Epithelial cell of proximal tubule (primary cell): Measurements from ENCODE around the gene BBS10. TPM values are rescaled to one million over a fixed set of nuclear protein-coding genes. Genes with fewer than 3 reads are reported as not detected.
A peak's percentile ranks its signal among the peaks of the same experiment; 100 is the strongest.
"Not testable (repeated sequence)": the region's sequence is repeated elsewhere in the genome, so short reads cannot be mapped to it uniquely, and the experiment has no call there.

Experiments used
- DNase-seq: peaks from one replicate; pipeline ENCODE4 v3.0.0-alpha.2; 2011; ENCODE audit warnings: low read depth
- H3K4me3 ChIP-seq: 2 replicates; pipeline ENCODE4 v1.5.1; 2011; ENCODE audit warnings: low read depth, mild to moderate bottlenecking, low read length
- CTCF ChIP-seq: conservative IDR thresholded peaks from 2 replicates; pipeline ENCODE4 v1.5.1; 2012; ENCODE audit warnings: low read depth, mild to moderate bottlenecking, low read length
- total RNA-seq: library from RNA; depleted of rRNA; stranded (reverse); fragments of >200 nt; gene quantifications from 2 replicates; pipeline ENCODE4 v1.2.3, GENCODE V29; 2015

BBS10 gene
- 4.7 and 8.2 TPM in 2 replicates for total RNA-seq

- peak; percentile 58 for TF ChIP-seq CTCF
- DNase-seq, result peak; percentile 44
- H3K4me3 ChIP-seq, result peak within 1 kb of the TSS; percentile 92
These were observed at the start of gene BBS10 for GRCh38 chr12:76348079-76348901. TSS of gene BBS10 (minus strand) at chr12:76348415. CDS start at chr12:76348358, 57 bp downstream.

GRCh38 chr12:76391461-76391860, 43.2 kb upstream of the BBS10 start:
- H3K4me3 ChIP-seq, result no peak overlapping the region
- no peak for TF ChIP-seq CTCF
- DNase-seq, result no peak

- no peak for DNase-seq
- TF ChIP-seq CTCF, result no peak
- no peak overlapping the region for H3K4me3 ChIP-seq
These were observed 39.4 kb upstream of the BBS10 start for GRCh38 chr12:76387614-76388013.

- no peak for DNase-seq
- H3K4me3 ChIP-seq, result no peak overlapping the region
- no peak for TF ChIP-seq CTCF
These were observed 36.3 kb upstream of the BBS10 start for GRCh38 chr12:76384560-76384959.

GRCh38 chr12:76383988-76384387, 35.8 kb upstream of the BBS10 start:
- no peak for TF ChIP-seq CTCF
- no peak for DNase-seq
- H3K4me3 ChIP-seq, result no peak overlapping the region

GRCh38 chr12:76379261-76379660, 31.0 kb upstream of the BBS10 start:
- H3K4me3 ChIP-seq, result no peak overlapping the region
- DNase-seq, result no peak
- no peak for TF ChIP-seq CTCF

GRCh38 chr12:76376876-76377275, 28.7 kb upstream of the BBS10 start:
- DNase-seq, H3K4me3 ChIP-seq: not testable (repeated sequence)
